ENCODE results near the gene SMAD6. TPM values are rescaled to one million over a fixed set of nuclear protein-coding genes. Genes with fewer than 3 reads are reported as not detected.

The SMAD6 gene
- total RNA-seq, 1 donor from 2014 or later: 50.5 TPM

GRCh38 chr15:66721020-66721419, 19.0 kb downstream of the SMAD6 start:
- no peak for DNase-seq (ENCODE audit: low spot score)

- DNase-seq (ENCODE audit: low spot score): no peak
Measured at GRCh38 chr15:66721501-66721937, 19.5 kb downstream of the SMAD6 start.

- no peak for DNase-seq (ENCODE audit: low spot score)
Measured at GRCh38 chr15:66721954-66722353, 19.9 kb downstream of the SMAD6 start.

- no peak for DNase-seq (ENCODE audit: low spot score)
Measured at GRCh38 chr15:66722757-66723540, 20.9 kb downstream of the SMAD6 start.

GRCh38 chr15:66723826-66724731, 22.0 kb downstream of the SMAD6 start:
- no peak for DNase-seq (ENCODE audit: low spot score)

GRCh38 chr15:66724732-66725463, 22.9 kb downstream of the SMAD6 start:
- DNase-seq (ENCODE audit: low spot score): no peak

- no peak for DNase-seq (ENCODE audit: low spot score)
Measured at GRCh38 chr15:66725464-66725785, 23.4 kb downstream of the SMAD6 start.

- DNase-seq (ENCODE audit: low spot score): no peak
Measured at GRCh38 chr15:66726386-66726785, 24.4 kb downstream of the SMAD6 start.

- DNase-seq (ENCODE audit: low spot score): no peak
Measured at GRCh38 chr15:66729331-66729951, 27.4 kb downstream of the SMAD6 start.

GRCh38 chr15:66730168-66731021, 28.4 kb downstream of the SMAD6 start:
- no peak for DNase-seq (ENCODE audit: low spot score)

GRCh38 chr15:66733976-66734375, 31.9 kb downstream of the SMAD6 start:
- no peak for DNase-seq (ENCODE audit: low spot score)

GRCh38 chr15:66734961-66735908, 33.2 kb downstream of the SMAD6 start:
- DNase-seq (ENCODE audit: low spot score): no peak

GRCh38 chr15:66735909-66736305, 33.9 kb downstream of the SMAD6 start:
- no peak for DNase-seq (ENCODE audit: low spot score)

GRCh38 chr15:66737243-66738010, 35.4 kb downstream of the SMAD6 start:
- DNase-seq (ENCODE audit: low spot score): no peak

- no peak for DNase-seq (ENCODE audit: low spot score)
Measured at GRCh38 chr15:66738116-66738515, 36.1 kb downstream of the SMAD6 start.

GRCh38 chr15:66738595-66738994, 36.6 kb downstream of the SMAD6 start:
- no peak for DNase-seq (ENCODE audit: low spot score)

- DNase-seq (ENCODE audit: low spot score): no peak
Measured at GRCh38 chr15:66739287-66739686, 37.3 kb downstream of the SMAD6 start.

GRCh38 chr15:66740802-66741201, 38.8 kb downstream of the SMAD6 start:
- DNase-seq (ENCODE audit: low spot score): peak; percentile 40

- no peak for DNase-seq (ENCODE audit: low spot score)
Measured at GRCh38 chr15:66741646-66742045, 39.6 kb downstream of the SMAD6 start.

All from mucosa of gallbladder (tissue), 1 donor.